Rectal smooth muscle tissue (tissue), 1 donor: ENCODE data around the gene TSC22D1.
"Not testable (repeated sequence)": the region's sequence is repeated elsewhere in the genome, so short reads cannot be mapped to it uniquely, and the experiment has no call there.

ENCODE experiments used
- H3K27ac ChIP-seq: one replicate; pipeline ENCODE4 v1.7.0; 2013; ENCODE audit warnings: low read depth, low read length, inconsistent platforms
- H3K27me3 ChIP-seq: one replicate; pipeline ENCODE4 v1.7.0; 2013; ENCODE audit warnings: low read length; ENCODE audit not compliant: control insufficient read depth, insufficient read depth
- H3K36me3 ChIP-seq: one replicate; pipeline ENCODE4 v1.7.0; 2013; ENCODE audit warnings: low read length; ENCODE audit not compliant: control insufficient read depth, insufficient read depth
- H3K4me1 ChIP-seq: one replicate; pipeline ENCODE4 v1.7.0; 2013; ENCODE audit warnings: low read length; ENCODE audit not compliant: control insufficient read depth, insufficient read depth
- H3K4me3 ChIP-seq: one replicate; pipeline ENCODE4 v1.7.0; 2013; ENCODE audit warnings: low read length
- H3K9ac ChIP-seq: one replicate; pipeline ENCODE4 v1.7.0; 2013; ENCODE audit warnings: low read length

Gene TSC22D1

DNA sequence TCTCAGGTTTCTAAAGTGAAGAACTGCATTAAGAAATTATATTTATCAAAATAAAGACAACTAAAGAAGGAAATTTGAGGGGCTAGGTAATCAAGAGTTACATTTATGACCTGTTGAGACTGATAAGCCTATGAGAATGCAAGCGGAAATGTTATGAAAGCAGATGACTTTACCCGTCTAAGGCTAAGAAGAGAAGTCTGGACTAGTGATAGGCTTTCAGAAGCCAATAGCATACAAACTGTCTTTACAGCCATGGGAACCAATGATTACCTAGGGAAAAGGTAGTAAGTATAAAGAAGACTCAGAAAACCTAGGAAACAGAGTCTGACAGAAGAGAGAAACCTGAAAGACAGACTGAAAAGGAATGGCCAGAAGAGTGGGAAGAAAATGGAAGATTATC is 11.2 kb downstream of the TSC22D1 start:
- no peaks in the 10 kb centered on the region for H3K4me1 ChIP-seq
- no peak overlapping the region for H3K27ac ChIP-seq
- H3K36me3 ChIP-seq = no peaks in the 10 kb centered on the region
- H3K4me3 ChIP-seq = no peak overlapping the region
- H3K9ac ChIP-seq = no peak overlapping the region
- no peaks in the 10 kb centered on the region for H3K27me3 ChIP-seq

DNA sequence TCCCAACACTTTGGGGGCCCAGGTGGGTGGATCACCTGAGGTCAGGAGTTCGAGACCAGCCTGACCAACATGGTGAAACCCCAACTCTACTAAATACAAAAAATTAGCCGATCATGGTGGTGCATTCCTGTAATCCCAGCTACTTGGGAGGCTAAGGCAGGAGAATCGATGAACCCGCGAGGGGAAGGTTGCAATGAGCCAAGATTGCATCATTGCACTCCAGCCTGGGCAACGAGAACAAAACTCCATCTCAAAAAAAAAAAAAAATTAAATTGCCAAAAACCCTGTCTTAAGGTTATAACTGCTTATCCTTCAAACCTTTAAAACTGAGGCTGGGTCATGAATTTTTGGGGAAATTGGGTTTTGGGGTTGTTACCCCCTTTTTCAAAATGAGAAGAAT is 13.3 kb downstream of the TSC22D1 start:
- H3K36me3 ChIP-seq, H3K27me3 ChIP-seq, H3K4me3 ChIP-seq, H3K27ac ChIP-seq, H3K9ac ChIP-seq, H3K4me1 ChIP-seq: not testable (repeated sequence)

DNA sequence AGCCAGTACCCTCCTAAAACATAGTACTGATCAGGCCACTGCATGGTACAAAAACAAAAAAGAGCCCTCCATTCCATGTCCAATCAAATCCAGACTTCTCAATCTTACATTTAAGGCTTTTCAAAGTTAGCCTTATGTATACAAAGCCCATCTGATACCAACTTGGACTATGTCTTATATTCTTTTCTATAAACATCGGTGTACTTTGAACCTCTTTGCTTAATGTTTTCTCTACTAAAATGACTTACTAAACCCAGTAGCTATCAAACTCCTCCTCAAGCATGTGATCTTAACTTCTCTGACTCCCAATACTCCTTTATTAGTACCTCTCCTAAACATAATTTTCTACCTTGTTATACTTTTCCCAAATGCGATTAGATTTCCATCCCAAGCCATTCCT is 14.8 kb downstream of the TSC22D1 start:
- Histone ChIP-seq H3K4me1 (no peaks in the 10 kb centered on the region), H3K36me3 (no peaks in the 10 kb centered on the region), H3K9ac (no peak overlapping the region), H3K27ac (no peak overlapping the region), H3K27me3 (no peaks in the 10 kb centered on the region), H3K4me3 (no peak overlapping the region)

DNA sequence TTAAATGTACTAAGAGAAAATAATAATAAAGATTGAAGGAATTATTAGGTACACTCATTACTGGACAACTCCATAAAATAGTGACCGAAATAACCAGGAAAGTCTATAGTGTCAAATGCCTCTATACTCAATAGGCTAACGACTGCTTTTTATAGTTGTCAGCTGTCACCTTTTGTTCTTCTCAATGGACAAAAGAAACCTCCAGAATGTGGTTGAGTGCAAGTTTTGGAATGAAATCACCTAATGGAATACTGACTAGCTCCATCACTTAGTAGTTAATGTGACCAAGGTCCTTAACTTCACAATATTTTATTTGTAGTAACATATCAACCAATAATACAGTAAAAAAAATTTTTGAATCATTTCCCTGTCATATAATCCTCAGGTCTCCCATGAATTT is 18.1 kb downstream of the TSC22D1 start:
- Histone ChIP-seq H3K27me3 (no peaks in the 10 kb centered on the region), H3K4me1 (no peaks in the 10 kb centered on the region), H3K4me3 (no peak overlapping the region), H3K36me3 (no peaks in the 10 kb centered on the region), H3K9ac (no peak overlapping the region), H3K27ac (no peak overlapping the region)

DNA sequence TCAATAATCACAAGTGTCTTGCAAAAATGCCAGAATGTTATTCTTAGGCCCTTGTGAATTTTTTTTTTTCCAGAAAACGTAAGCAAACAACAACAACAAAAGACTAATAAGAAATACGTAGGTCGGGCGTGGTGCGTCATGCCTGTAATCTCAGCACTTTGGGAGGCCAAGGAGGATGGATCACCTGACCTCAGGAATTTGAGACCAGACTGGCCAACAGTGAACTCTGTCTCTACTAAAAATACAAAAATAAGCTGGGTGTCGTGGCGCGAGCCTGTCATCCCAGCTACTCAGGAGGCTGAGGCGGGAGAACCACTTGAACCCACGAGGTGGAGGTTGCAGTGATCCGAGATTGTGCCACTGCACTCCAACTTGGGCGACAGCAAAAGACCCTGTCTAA is 20.9 kb downstream of the TSC22D1 start:
- Histone ChIP-seq H3K9ac (no peak overlapping the region), H3K27me3 (no peaks in the 10 kb centered on the region), H3K27ac (no peak overlapping the region), H3K36me3 (no peaks in the 10 kb centered on the region), H3K4me1 (no peaks in the 10 kb centered on the region), H3K4me3 (no peak overlapping the region)

DNA sequence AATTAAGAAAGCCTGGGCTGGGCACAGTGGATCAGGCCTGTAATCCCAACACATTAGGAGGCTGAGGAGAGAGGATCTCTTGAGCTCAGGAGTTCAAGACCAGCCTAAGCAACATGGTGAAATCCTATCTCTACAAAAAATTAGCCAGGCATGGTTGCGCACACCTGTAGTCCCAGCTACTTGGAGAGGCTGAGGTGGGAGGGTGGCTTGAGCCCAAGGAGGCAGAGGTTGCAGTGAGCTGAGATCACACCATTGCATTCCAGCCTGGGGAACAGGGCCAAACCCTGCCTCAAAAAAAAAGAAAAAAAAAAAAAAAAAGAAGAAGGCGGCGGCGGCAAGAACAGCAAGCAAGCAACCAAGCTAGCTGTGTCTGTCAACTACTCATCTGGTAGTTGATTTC is 26.7 kb downstream of the TSC22D1 start:
- no peak overlapping the region for H3K27ac ChIP-seq
- no peak overlapping the region for H3K9ac ChIP-seq
- H3K27me3 ChIP-seq = no peaks in the 10 kb centered on the region
- H3K36me3 ChIP-seq = no peaks in the 10 kb centered on the region
- H3K4me1 ChIP-seq = no peaks in the 10 kb centered on the region
- H3K4me3 ChIP-seq = no peak overlapping the region

DNA sequence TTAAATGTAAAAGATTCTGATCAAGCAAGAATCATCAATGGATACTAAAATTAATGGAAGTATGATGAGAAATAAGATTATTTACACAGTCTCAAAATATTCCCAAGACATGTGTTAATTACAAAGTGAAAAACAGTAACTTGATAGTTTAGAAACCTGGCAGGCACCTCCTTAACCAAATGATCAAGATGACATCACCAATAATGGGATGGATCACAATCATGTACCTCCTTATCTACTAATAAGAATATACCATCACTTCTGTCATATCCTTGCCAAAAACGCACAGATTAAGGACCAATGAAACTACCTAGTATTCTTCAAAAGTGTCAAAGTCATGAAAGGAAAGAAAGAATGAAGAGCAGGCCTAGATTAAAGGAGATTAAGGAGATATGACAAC is 30.0 kb downstream of the TSC22D1 start:
- Histone ChIP-seq H3K36me3 (no peaks in the 10 kb centered on the region), H3K9ac (no peak overlapping the region)

DNA sequence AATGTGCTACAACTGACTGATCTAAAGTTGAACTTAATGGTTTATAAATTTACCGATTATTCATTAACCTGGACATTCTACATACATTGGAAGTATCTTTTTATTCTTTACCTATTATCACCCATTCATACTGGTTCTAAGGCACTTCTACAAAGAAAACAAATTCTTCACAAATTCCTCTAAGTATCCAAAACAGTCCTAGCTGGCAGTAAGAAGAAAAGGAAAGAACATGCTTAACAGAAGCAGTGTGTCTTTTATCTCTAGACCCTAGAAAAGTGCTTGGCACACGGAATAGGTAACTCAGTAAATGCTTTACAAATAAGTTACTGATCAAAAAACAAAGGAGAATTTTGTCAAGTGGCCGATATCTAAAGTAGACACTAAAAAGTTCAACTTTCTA is 32.8 kb downstream of the TSC22D1 start:
- H3K4me1 ChIP-seq = no peaks in the 10 kb centered on the region
- no peak overlapping the region for H3K4me3 ChIP-seq
- H3K9ac ChIP-seq = no peak overlapping the region
- no peaks in the 10 kb centered on the region for H3K27me3 ChIP-seq
- H3K36me3 ChIP-seq = no peaks in the 10 kb centered on the region
- H3K27ac ChIP-seq = no peak overlapping the region

More for the DNA sequence above, 30.0 kb downstream of the TSC22D1 start:
- Histone ChIP-seq H3K4me1 (no peaks in the 10 kb centered on the region), H3K27me3 (no peaks in the 10 kb centered on the region), H3K27ac (no peak overlapping the region), H3K4me3 (no peak overlapping the region)

DNA sequence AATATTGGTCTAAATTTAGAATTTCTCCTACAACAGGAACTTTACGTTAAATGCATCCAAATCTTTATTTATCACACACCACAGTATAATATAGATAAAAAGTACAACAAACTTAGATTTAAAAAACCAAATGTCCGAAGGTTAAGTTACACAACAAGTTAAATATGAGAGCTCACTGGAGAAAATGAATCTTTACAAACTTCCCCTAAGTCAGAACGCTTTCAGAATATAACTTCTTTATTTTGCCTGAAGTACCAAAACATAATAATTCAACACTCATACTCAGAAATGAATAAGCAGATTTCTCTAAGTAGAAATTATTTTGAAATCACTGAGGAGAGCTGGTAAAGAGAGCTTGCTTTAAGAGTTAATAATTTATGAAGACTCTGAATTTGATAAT is 33.8 kb downstream of the TSC22D1 start:
- Histone ChIP-seq H3K4me3 (no peak overlapping the region), H3K4me1 (no peaks in the 10 kb centered on the region), H3K9ac (no peak overlapping the region), H3K27ac (no peak overlapping the region), H3K27me3 (no peaks in the 10 kb centered on the region), H3K36me3 (no peaks in the 10 kb centered on the region)

DNA sequence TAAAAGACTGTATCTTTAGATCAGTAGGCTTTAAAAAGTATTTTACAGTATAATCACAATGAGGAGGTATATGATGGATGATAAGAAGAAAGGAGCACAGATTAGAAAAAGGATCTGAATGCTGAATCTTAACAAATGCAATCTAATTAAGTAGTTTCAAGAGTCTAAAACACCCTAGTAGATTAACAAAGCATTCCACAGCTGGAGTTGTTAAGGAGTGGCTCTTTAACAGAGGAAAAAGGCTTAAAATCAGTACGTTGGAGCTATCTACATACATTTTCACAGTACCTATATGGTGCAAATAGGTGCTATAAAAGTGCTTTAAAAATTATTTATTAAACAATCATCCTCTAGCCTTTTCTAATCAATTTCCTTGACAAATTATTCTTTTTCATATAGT is 34.5 kb downstream of the TSC22D1 start:
- Histone ChIP-seq H3K9ac (no peak overlapping the region), H3K27me3 (no peaks in the 10 kb centered on the region), H3K27ac (no peak overlapping the region), H3K36me3 (no peaks in the 10 kb centered on the region), H3K4me3 (no peak overlapping the region), H3K4me1 (no peaks in the 10 kb centered on the region)

DNA sequence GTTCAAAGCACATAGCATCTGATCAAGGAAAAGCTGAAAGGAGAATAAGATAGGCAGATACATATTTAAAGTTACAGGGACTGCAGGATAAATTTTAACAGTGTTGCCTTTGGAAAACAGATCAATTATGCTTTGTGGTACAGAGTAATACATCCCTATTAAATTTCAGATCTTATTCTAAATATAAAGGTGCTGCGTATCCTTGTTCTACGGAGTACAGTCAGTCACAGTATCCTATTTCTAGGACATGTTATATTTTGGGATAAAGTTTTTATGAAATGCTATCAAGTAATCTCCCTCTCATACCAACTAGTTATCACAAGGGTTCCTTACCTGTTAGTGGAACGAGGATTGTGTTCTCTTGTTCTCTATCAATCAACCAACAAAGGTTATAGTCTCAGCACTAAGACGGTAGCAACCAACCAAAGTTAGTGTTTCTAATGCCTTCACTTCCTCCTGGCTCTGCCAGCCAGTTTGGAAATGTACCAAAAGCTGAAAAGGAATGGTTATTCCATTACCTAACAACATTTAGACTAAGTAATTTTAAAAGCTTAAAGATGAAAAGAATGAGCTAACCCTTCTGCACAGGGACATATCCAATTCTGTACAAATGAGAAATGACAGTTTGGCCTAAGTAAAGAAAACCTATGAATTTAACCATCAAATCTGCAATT is 35.2 kb downstream of the TSC22D1 start:
- Histone ChIP-seq H3K9ac (no peak overlapping the region), H3K36me3 (no peaks in the 10 kb centered on the region), H3K27ac (no peak overlapping the region), H3K4me1 (no peaks in the 10 kb centered on the region), H3K4me3 (no peak overlapping the region), H3K27me3 (no peaks in the 10 kb centered on the region)

DNA sequence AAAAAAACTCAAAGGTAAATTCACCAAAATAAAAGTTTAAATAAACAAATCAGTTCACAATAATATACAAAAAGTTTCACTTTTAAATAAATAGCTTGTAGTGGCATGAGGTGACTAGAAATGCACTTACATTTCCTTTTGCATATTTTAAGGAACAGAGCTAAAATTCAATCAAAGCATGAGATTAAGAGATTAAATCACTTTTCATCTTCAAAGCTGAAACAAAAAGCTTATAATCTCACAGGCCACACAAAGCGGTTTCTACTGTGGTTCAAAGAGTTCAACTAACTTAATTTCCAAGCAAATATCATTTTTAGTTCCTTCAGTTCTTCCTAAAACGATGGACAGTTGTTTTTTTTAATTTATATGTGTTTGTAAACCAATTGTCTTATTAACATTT is 38.9 kb downstream of the TSC22D1 start:
- no peak overlapping the region for H3K9ac ChIP-seq
- no peaks in the 10 kb centered on the region for H3K36me3 ChIP-seq
- H3K27me3 ChIP-seq = no peaks in the 10 kb centered on the region
- no peak overlapping the region for H3K4me3 ChIP-seq
- H3K27ac ChIP-seq = no peak overlapping the region
- no peaks in the 10 kb centered on the region for H3K4me1 ChIP-seq

DNA sequence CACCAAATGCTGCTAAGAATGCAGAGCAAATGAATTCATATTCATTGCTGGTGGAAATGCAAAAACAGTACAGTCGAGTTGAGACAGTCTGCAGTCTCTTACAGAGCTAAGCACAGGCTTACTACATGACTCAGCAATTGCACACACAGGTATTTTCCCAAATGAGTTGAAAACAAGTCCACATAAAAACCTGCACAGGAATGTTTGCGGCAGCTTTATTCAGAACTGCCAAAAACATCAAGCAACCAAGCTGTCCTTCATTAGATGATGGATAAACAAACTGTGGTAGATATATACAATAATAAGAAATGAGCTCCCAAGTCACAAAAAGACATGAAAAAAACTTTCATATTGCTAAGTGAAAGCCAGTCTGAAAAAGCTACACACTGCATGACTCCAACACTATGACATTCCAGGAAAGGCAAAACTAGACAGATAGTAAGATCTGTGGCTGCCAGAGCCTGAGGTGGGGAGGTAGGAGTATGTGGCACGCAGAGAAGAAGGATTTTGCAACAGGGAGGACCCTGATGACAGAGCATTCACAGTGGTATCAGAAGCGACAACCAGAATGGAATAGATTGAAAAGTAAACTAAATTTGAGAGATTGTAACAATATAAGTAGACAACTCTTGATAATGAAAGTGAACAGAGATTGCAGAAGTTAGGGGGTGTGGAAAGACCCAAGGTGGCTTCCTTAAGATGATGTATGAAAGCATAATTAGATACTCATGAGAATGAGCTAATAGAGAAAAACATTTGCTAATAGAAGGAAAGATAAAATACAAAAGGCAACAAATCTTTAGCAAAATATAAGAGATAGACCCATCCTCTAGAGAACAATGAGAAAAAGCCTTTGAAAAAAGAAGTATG is 52.7 kb downstream of the TSC22D1 start:
- no peak overlapping the region for H3K9ac ChIP-seq
- peaks cover 7% of the 10 kb centered on the region for H3K4me1 ChIP-seq
- H3K27me3 ChIP-seq = no peaks in the 10 kb centered on the region
- H3K27ac ChIP-seq = no peak overlapping the region
- H3K36me3 ChIP-seq = no peaks in the 10 kb centered on the region
- H3K4me3 ChIP-seq = no peak overlapping the region
